ENCODE results near the gene GRAMD1B.
A peak's percentile ranks its signal among the peaks of the same experiment; 100 is the strongest.

Gene GRAMD1B

GRCh38 chr11:123478352-123478987 lies 48.4 kb downstream of the GRAMD1B start:
- DNase-seq, result peak; percentile 68 to 94 (median 70)

GRCh38 chr11:123479048-123479837 lies 49.2 kb downstream of the GRAMD1B start:
- no peak for DNase-seq

GRCh38 chr11:123480290-123480815 lies 50.3 kb downstream of the GRAMD1B start:
- DNase-seq, result no peak

- DNase-seq, result no peak
These were observed 50.8 kb downstream of the GRAMD1B start for GRCh38 chr11:123480882-123481281.

GRCh38 chr11:123481640-123482039 lies 51.6 kb downstream of the GRAMD1B start:
- no peak for DNase-seq

- no peak for DNase-seq
These were observed 52.1 kb downstream of the GRAMD1B start for GRCh38 chr11:123482218-123482617.

- no peak for DNase-seq
These were observed 53.0 kb downstream of the GRAMD1B start for GRCh38 chr11:123483058-123483457.

- no peak for DNase-seq
These were observed 53.4 kb downstream of the GRAMD1B start for GRCh38 chr11:123483466-123483865.

- DNase-seq, result no peak
These were observed 54.4 kb downstream of the GRAMD1B start for GRCh38 chr11:123484448-123484847.

- peak in 1 of 3 experiments; percentile 13 for DNase-seq
These were observed 57.2 kb downstream of the GRAMD1B start for GRCh38 chr11:123487157-123487744.

- no peak for DNase-seq
These were observed 60.5 kb downstream of the GRAMD1B start for GRCh38 chr11:123490527-123490926.

- no peak for DNase-seq
These were observed 61.2 kb downstream of the GRAMD1B start for GRCh38 chr11:123491241-123491640.

GRCh38 chr11:123493349-123494063 lies 63.4 kb downstream of the GRAMD1B start:
- peak in 2 of 3 experiments; percentile 17 to 58 for DNase-seq

GRCh38 chr11:123494195-123495050 lies 64.4 kb downstream of the GRAMD1B start:
- DNase-seq, result peak in 2 of 3 experiments; percentile 34 to 63

GRCh38 chr11:123504401-123504800 lies 74.3 kb downstream of the GRAMD1B start:
- no peak for DNase-seq

- DNase-seq, result peak in 2 of 3 experiments; percentile 26 to 58
These were observed 75.7 kb downstream of the GRAMD1B start for GRCh38 chr11:123505546-123506299.

- DNase-seq, result no peak
These were observed 77.0 kb downstream of the GRAMD1B start for GRCh38 chr11:123507043-123507442.

- DNase-seq, result peak in 2 of 3 experiments; percentile 86 to 95
These were observed 79.9 kb downstream of the GRAMD1B start for GRCh38 chr11:123509737-123510578.

GRCh38 chr11:123510579-123510905 lies 80.5 kb downstream of the GRAMD1B start:
- no peak for DNase-seq

Measured in NCI-H1417 (cell line).